Activated T-cell treated with anti-CD3 and anti-CD28 coated beads, Interleukin-2, amount 50 U/mL, for 24 hours (primary cell): ENCODE results near the gene SLC25A34.

ENCODE experiments used
- DNase-seq: peaks from one replicate; pipeline ENCODE4 v3.0.0-alpha.2; 2020
- H3K27ac Mint-ChIP-seq: 2 replicates; pipeline ENCODE4 v1.8.0; 2020; ENCODE audit warnings: mild to moderate bottlenecking, mixed read lengths
- H3K27me3 Mint-ChIP-seq: 2 replicates; pipeline ENCODE4 v1.8.0; 2020; ENCODE audit warnings: mixed read lengths
- H3K36me3 Mint-ChIP-seq: 2 replicates; pipeline ENCODE4 v1.8.0; 2020; ENCODE audit warnings: low read depth, mixed read lengths
- H3K4me1 Mint-ChIP-seq: 2 replicates; pipeline ENCODE4 v1.8.0; 2020; ENCODE audit warnings: low read depth, mixed read lengths
- H3K4me3 Mint-ChIP-seq: 2 replicates; pipeline ENCODE4 v1.8.0; 2020; ENCODE audit warnings: mild to moderate bottlenecking, moderate library complexity, mixed read lengths
- H3K9me3 Mint-ChIP-seq: 2 replicates; pipeline ENCODE4 v1.8.0; 2020; ENCODE audit warnings: mixed read lengths

Gene SLC25A34

GRCh38 chr1:15723631-15724246 is 12.3 kb upstream of the SLC25A34 start:
- H3K36me3 Mint-ChIP-seq: peaks cover 82% of the 10 kb centered on the region
- H3K27me3 Mint-ChIP-seq: no peaks in the 10 kb centered on the region
- no peaks in the 10 kb centered on the region for H3K4me1 Mint-ChIP-seq
- DNase-seq: no peak
- no peak overlapping the region for H3K4me3 Mint-ChIP-seq
- H3K9me3 Mint-ChIP-seq: no peaks in the 10 kb centered on the region
- no peak overlapping the region for H3K27ac Mint-ChIP-seq

DNA sequence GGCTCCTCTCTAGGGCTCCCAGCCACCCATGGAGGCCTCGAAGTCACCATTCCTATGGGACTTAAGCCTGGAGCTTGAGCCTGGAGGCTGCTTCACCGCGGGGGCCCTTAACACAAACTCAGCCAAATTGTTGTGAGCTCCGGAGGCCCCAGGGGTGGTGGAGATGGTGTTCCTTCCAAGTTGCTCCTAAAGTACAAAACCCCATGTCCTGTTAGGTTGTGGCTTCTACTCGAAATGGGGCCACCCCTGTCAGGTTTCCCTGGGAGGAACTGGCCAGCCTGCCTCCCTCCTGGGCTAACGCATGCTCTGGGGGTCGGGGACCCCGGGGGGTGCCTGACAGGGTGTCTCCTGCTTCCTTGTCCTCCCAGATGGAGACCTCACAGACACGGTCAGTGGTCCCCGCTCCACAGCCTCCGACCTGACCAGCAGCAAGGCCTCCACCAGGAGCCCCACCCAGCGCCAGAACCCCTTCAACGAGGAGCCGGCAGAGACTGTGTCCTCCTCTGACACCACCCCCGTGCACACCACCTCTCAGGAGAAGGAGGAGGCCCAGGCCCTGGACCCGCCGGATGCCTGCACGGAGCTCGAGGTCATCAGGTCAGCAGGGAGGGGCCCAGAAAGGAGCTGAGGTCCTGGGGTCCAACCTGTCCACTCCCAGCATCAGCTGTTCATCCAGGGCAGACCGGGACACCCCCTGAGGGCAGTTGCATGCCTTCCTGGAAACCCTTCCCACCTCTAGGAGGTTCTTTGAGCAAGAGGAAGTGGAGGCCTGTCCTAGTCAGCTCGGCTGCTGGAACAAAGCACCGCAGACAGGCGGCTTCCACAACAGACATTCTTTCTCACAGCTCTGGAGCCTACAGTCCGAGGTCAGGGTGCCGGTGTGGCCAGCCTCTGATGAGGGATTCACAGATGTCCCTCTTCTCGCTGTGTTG is 10.8 kb upstream of the SLC25A34 start:
- Mint-ChIP-seq H3K27me3 (no peaks in the 10 kb centered on the region), H3K4me3 (no peak overlapping the region), H3K4me1 (no peaks in the 10 kb centered on the region), H3K27ac (no peak overlapping the region), H3K36me3 (peaks cover 79% of the 10 kb centered on the region), H3K9me3 (no peaks in the 10 kb centered on the region)
- no peak for DNase-seq

GRCh38 chr1:15726508-15726907 is 9.6 kb upstream of the SLC25A34 start:
- Mint-ChIP-seq H3K36me3 (peaks cover 80% of the 10 kb centered on the region), H3K27ac (no peak overlapping the region), H3K27me3 (no peaks in the 10 kb centered on the region), H3K4me1 (no peaks in the 10 kb centered on the region), H3K9me3 (no peaks in the 10 kb centered on the region), H3K4me3 (no peak overlapping the region)
- DNase-seq: no peak

GRCh38 chr1:15727021-15727420 is 9.0 kb upstream of the SLC25A34 start:
- Mint-ChIP-seq H3K27me3 (no peaks in the 10 kb centered on the region), H3K4me3 (no peak overlapping the region), H3K27ac (no peak overlapping the region), H3K9me3 (no peaks in the 10 kb centered on the region), H3K4me1 (no peaks in the 10 kb centered on the region), H3K36me3 (peaks cover 80% of the 10 kb centered on the region)
- no peak for DNase-seq

DNA sequence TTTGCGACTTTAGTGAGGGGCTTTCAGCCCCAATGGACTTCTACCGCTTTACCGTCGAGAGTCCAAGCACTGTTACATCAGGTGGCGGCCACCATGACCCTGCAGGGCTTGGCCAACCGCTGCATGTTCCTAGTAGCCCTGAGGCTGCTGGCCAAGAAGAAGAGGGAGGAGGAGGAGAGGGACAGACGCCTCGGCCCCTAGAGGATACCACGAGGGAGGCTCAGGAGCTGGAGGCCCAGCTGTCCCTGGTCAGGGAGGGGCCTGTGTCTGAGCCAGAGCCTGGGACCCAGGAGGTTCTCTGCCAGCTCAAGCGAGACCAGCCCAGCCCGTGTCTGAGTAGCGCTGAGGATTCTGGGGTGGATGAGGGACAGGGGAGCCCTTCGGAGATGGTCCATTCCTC is 8.6 kb upstream of the SLC25A34 start:
- Mint-ChIP-seq H3K4me3 (no peak overlapping the region), H3K36me3 (peaks cover 81% of the 10 kb centered on the region), H3K27ac (no peak overlapping the region), H3K4me1 (no peaks in the 10 kb centered on the region), H3K27me3 (no peaks in the 10 kb centered on the region), H3K9me3 (no peaks in the 10 kb centered on the region)
- no peak for DNase-seq

DNA sequence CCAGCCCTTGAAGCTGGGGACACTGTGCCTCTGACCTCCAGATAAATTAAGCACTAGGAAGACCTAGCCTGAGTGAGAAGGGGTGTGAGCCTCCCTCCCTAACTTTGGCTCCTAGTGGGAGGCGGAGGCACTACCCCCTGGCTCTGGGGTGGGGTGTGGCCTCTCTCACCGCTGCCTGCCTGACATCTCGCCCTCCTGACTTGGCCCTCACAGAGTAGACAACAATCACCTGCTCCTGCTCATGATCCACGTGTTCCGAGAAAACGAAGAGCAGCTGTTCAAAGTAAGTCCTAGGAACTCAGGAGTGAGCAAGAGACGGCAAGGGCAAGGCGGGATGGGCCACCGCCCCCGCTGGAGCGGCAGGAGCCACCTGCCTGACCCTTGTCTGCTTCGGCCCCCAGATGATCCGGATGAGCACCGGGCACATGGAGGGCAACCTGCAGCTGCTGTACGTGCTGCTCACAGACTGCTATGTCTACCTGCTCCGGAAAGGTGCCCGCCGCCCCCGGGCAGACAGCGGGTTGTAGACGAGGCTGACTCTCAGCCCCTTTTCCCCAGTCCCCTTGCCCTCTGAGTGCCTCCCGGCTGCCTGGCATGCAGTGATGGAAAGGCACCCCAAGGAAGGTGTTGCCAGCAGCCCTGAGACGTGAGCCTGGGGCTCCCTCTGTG is 8.1 kb upstream of the SLC25A34 start:
- Mint-ChIP-seq H3K27ac (no peak overlapping the region), H3K27me3 (no peaks in the 10 kb centered on the region), H3K4me3 (no peak overlapping the region), H3K4me1 (no peaks in the 10 kb centered on the region), H3K36me3 (peaks cover 81% of the 10 kb centered on the region), H3K9me3 (no peaks in the 10 kb centered on the region)
- DNase-seq: no peak

DNA sequence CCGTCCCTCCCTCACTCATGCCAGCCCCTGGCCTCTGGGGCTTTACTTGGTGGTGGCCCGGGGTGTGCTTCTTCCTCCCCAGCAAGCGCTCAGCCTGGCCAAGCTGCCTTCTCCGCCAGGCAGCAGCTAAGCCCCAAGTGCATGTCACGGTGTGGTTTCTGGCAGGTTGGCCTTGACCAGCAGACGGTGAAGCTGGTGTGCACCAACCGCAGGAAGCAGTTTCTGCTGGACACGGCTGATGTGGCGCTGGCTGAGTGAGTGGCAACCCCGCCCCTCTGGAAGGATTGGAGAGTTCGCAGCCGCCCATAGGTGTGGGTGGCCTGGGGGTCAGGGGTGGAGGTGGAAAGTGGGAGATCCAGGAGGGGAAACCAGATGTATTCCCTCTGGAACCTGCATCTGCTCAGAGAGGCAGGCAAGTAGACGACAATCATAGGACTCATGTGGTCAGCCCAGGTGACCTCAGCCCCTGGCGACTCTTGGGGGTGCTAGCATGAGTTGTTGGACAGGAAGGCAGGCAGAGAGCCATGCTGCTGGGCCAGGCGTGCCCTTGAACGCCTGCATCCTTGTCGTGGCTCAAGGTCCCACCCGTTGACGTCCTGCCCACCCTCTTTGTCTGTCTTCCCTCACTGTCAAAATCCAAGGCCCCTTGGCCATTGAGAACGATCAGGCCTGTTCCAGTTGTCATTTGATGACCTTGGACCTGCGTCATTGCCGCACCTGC is 7.0 kb upstream of the SLC25A34 start:
- no peak for DNase-seq
- Mint-ChIP-seq H3K9me3 (no peaks in the 10 kb centered on the region), H3K4me3 (no peak overlapping the region), H3K27me3 (no peaks in the 10 kb centered on the region), H3K27ac (no peak overlapping the region), H3K4me1 (no peaks in the 10 kb centered on the region), H3K36me3 (peaks cover 84% of the 10 kb centered on the region)

GRCh38 chr1:15730423-15730822 is 5.6 kb upstream of the SLC25A34 start:
- no peak for DNase-seq
- no peak overlapping the region for H3K4me3 Mint-ChIP-seq
- no peaks in the 10 kb centered on the region for H3K9me3 Mint-ChIP-seq
- H3K4me1 Mint-ChIP-seq: no peaks in the 10 kb centered on the region
- H3K27ac Mint-ChIP-seq: no peak overlapping the region
- no peaks in the 10 kb centered on the region for H3K27me3 Mint-ChIP-seq
- H3K36me3 Mint-ChIP-seq: peaks cover 86% of the 10 kb centered on the region

GRCh38 chr1:15730936-15731335 is 5.1 kb upstream of the SLC25A34 start:
- Mint-ChIP-seq H3K27ac (no peak overlapping the region), H3K4me3 (no peak overlapping the region)

DNA sequence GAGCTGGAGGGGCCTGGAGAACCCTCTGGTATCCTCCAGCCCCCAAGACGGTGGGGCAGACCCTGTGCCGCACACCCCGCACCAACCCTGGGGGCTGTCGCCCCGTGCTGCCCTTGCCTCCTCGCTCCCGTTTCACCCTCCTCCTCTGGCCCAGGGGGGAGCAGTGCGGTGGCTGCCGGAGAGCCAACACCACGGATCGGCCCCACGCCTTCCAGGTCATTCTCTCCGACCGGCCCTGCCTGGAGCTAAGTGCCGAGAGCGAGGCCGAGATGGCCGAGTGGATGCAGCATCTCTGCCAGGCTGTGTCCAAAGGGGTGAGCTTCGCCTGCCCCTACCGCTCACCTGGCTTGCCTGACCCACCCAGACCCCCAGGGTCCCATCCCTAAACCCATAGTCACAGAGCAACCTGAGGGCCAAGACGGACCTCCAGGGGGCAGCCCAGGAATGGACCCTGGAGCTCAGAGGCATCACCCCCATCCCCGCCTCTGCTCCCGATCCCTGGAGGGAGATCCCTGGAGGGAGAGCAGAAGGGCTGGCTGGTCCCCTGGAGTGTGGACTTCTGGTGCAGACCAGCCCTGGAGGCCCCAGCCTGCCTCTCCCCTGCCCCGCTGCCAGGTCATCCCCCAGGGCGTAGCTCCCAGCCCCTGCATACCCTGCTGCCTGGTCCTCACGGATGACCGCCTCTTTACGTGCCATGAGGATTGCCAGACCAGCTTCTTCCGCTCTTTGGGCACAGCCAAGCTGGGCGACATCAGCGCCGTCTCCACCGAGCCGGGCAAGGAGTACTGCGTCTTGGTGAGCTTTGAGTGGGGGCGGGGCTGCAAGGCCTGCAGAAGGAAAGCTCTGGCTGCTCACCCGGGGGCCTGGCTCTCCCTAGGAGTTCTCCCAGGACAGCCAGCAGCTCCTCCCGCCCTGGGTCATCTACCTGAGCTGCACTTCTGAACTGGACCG is 4.0 kb upstream of the SLC25A34 start:
- no peak overlapping the region for H3K27ac Mint-ChIP-seq
- DNase-seq: no peak
- no peaks in the 10 kb centered on the region for H3K4me1 Mint-ChIP-seq
- H3K27me3 Mint-ChIP-seq: no peaks in the 10 kb centered on the region
- peaks cover 72% of the 10 kb centered on the region for H3K36me3 Mint-ChIP-seq
- H3K9me3 Mint-ChIP-seq: no peaks in the 10 kb centered on the region
- no peak overlapping the region for H3K4me3 Mint-ChIP-seq

More at GRCh38 chr1:15730936-15731335, 5.1 kb upstream of the SLC25A34 start:
- Mint-ChIP-seq H3K36me3 (peaks cover 83% of the 10 kb centered on the region), H3K27me3 (no peaks in the 10 kb centered on the region), H3K9me3 (no peaks in the 10 kb centered on the region), H3K4me1 (no peaks in the 10 kb centered on the region)
- no peak for DNase-seq

DNA sequence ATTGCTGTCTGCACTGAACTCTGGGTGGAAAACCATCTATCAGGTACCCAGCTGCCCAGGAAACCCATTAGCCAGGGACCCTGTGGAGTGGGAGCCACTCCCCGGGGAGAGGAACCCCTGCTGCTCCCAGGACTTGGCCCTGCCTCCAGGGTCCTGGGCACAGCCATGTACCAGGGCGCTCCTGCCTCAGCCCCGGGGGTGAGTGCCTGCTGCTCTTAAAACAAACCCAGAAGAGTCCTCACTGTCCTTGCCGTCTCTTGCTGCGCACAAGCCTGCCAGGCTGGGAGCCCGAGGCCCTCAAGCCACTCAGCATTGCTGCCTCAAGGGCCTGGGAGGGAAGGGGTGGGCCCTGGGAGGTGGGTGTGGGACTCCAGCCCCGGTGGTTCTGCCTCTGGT is 3.4 kb upstream of the SLC25A34 start:
- Mint-ChIP-seq H3K36me3 (peaks cover 65% of the 10 kb centered on the region), H3K27me3 (no peaks in the 10 kb centered on the region), H3K9me3 (no peaks in the 10 kb centered on the region), H3K27ac (no peak overlapping the region), H3K4me1 (no peaks in the 10 kb centered on the region), H3K4me3 (no peak overlapping the region)
- DNase-seq: no peak

DNA sequence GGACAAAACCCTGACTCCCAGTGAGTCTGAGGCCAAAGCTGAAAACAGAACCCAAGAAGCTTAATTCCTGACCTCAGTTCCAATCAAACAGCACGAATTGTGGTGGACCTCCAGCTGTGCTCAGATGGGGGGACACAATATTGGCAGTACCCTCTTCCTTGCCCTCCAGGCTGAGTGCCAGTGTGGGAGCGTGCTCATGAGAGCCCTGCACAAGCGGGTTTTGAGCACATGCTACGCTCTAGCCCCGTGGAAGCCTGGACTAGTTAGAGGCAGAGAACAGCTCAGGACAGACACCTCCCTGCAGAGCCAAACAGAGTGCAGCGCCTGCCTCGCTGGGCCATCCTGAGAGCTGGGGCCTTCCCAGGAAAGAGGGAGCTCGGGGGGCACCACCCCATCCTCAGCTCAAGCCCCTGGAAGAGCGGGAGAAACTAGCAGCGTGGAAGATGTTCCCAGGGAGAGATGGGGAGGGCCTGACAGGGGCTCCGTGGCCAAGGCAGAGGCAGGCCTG is 2.8 kb upstream of the SLC25A34 start:
- no peaks in the 10 kb centered on the region for H3K4me1 Mint-ChIP-seq
- DNase-seq: no peak
- H3K27ac Mint-ChIP-seq: no peak overlapping the region
- H3K36me3 Mint-ChIP-seq: peaks cover 59% of the 10 kb centered on the region
- no peak overlapping the region for H3K4me3 Mint-ChIP-seq
- no peaks in the 10 kb centered on the region for H3K27me3 Mint-ChIP-seq
- H3K9me3 Mint-ChIP-seq: no peaks in the 10 kb centered on the region

- Mint-ChIP-seq H3K27ac (no peak overlapping the region), H3K4me1 (no peaks in the 10 kb centered on the region), H3K9me3 (no peaks in the 10 kb centered on the region), H3K27me3 (no peaks in the 10 kb centered on the region), H3K36me3 (peaks cover 54% of the 10 kb centered on the region), H3K4me3 (no peak overlapping the region)
- no peak for DNase-seq
Measured at GRCh38 chr1:15733726-15734226, 2.3 kb upstream of the SLC25A34 start.
